IMR-90 (cell line): ENCODE measurements around the gene SUPV3L1. TPM values are rescaled to one million over a fixed set of nuclear protein-coding genes. Genes with fewer than 3 reads are reported as not detected.

Experiments used
- ATAC-seq: fragments of 200-7000 bp; cut with Tn5 transposase; 2 replicates; pipeline ENCODE4 v1.9.1; 2020; ENCODE audit warnings: low read depth, mild to moderate bottlenecking, moderate library complexity
- BruUV-seq: library from RNA; stranded (reverse); fragments of 400-500 nt; replicated peaks from 2 replicates; lab custom pipeline; 2021; lab: Mats Ljungman, UMichigan
- CTCF ChIA-PET: fragments of 300-600 bp; formaldehyde crosslinking; extraction: SDS; loops from one replicate; lab custom pipeline; 2021; ENCODE audit warnings: antibody characterized with exemption; lab: Yijun Ruan, JAX
- POLR2A ChIA-PET: fragments of 300-600 bp; sonication (Branson Sonifier 250); formaldehyde crosslinking; loops from one replicate; lab custom pipeline; 2022; ENCODE audit warnings: antibody characterized with exemption; ENCODE audit not compliant: unreplicated experiment; lab: Charles Lee
- DNase-seq: peaks from one replicate; pipeline ENCODE4 v3.0.0; 2013
- H2AFZ ChIP-seq: replicated peaks from 2 replicates; pipeline ENCODE3; 2013; ENCODE audit warnings: low read length, mild to moderate bottlenecking; ENCODE audit not compliant: poor library complexity
- H2AK5ac ChIP-seq: 2 replicates; pipeline ENCODE4 v1.6.1; 2013; ENCODE audit warnings: low read depth, low read length, inconsistent platforms
- H2AK9ac ChIP-seq: replicated peaks from 2 replicates; pipeline ENCODE3; 2013; ENCODE audit warnings: mild to moderate bottlenecking, low read depth, low read length, moderate library complexity; ENCODE audit not compliant: poor library complexity
- H2BK120ac ChIP-seq: 2 replicates; pipeline ENCODE4 v1.6.1; 2013; ENCODE audit warnings: low read depth, low read length, inconsistent platforms
- H2BK15ac ChIP-seq: 3 replicates; pipeline ENCODE4 v1.6.1; 2013; ENCODE audit warnings: low read depth, low read length, inconsistent platforms
- H2BK20ac ChIP-seq: 2 replicates; pipeline ENCODE4 v1.6.1; 2013; ENCODE audit warnings: low read depth, mild to moderate bottlenecking, inconsistent platforms, low read length, moderate library complexity
- H2BK5ac ChIP-seq: 2 replicates; pipeline ENCODE4 v1.6.1; 2013; ENCODE audit warnings: mild to moderate bottlenecking, low read depth, low read length, inconsistent platforms; ENCODE audit not compliant: poor library complexity, severe bottlenecking
- H3K14ac ChIP-seq: replicated peaks from 2 replicates; pipeline ENCODE4 v1.6.1; 2013; ENCODE audit warnings: low read depth, low read length, inconsistent platforms
- H3K18ac ChIP-seq: 2 replicates; pipeline ENCODE4 v1.6.1; 2013; ENCODE audit warnings: low read depth, low read length, control low read depth
- H3K23ac ChIP-seq: 2 replicates; pipeline ENCODE4 v1.6.1; 2013; ENCODE audit warnings: low read depth, low read length, inconsistent platforms
- H3K27ac ChIP-seq: 2 replicates; pipeline ENCODE4 v1.5.1; 2013; ENCODE audit warnings: mild to moderate bottlenecking, control low read depth, low read length; ENCODE audit not compliant: insufficient read depth
- H3K27me3 ChIP-seq: 2 replicates; pipeline ENCODE4 v1.6.1; 2013; ENCODE audit warnings: low read length; ENCODE audit not compliant: control insufficient read depth, insufficient read depth
- H3K36me3 ChIP-seq: 2 replicates; pipeline ENCODE4 v1.6.1; 2013; ENCODE audit warnings: low read length, mixed read lengths; ENCODE audit not compliant: control insufficient read depth, insufficient read depth
- H3K4ac ChIP-seq: 2 replicates; pipeline ENCODE4 v1.6.1; 2013; ENCODE audit warnings: low read depth, low read length, inconsistent platforms
- H3K4me1 ChIP-seq: 2 replicates; pipeline ENCODE4 v1.6.1; 2013; ENCODE audit warnings: low read length, mixed read lengths; ENCODE audit not compliant: control insufficient read depth, insufficient read depth
- H3K4me2 ChIP-seq: 2 replicates; pipeline ENCODE4 v1.6.1; 2013; ENCODE audit warnings: low read depth, mild to moderate bottlenecking, control low read depth, low read length, moderate library complexity
- H3K4me3 ChIP-seq: 2 replicates; pipeline ENCODE4 v1.5.1; 2013; ENCODE audit warnings: low read depth, mild to moderate bottlenecking, control low read depth, low read length, moderate library complexity; ENCODE audit not compliant: insufficient read depth
- H3K56ac ChIP-seq: 2 replicates; pipeline ENCODE4 v1.6.1; 2013; ENCODE audit warnings: low read length, inconsistent platforms; ENCODE audit not compliant: insufficient read depth; ENCODE audit errors: extremely low read depth
- H3K79me1 ChIP-seq, 2 experiments: 2 replicates each; pipeline ENCODE4 v1.6.1; 2013; ENCODE audit warnings: low read length in 2 of 2, inconsistent platforms in 1 of 2, low read depth in 1 of 2
- H3K9ac ChIP-seq: 2 replicates; pipeline ENCODE4 v1.6.1; 2013; ENCODE audit warnings: low read depth, low read length, control low read depth
- H3K9me1 ChIP-seq: 2 replicates; pipeline ENCODE4 v1.6.1; 2013; ENCODE audit warnings: low read length, inconsistent platforms; ENCODE audit not compliant: insufficient read depth
- H3K9me3 ChIP-seq: 2 replicates; pipeline ENCODE4 v1.6.1; 2013; ENCODE audit warnings: low read length; ENCODE audit not compliant: control insufficient read depth, insufficient read depth
- H4K20me1 ChIP-seq: 2 replicates; pipeline ENCODE4 v1.6.1; 2013; ENCODE audit warnings: low read length, inconsistent platforms; ENCODE audit not compliant: insufficient read depth
- H4K5ac ChIP-seq: 2 replicates; pipeline ENCODE4 v1.6.1; 2013; ENCODE audit warnings: mild to moderate bottlenecking, low read depth, low read length, control low read depth
- H4K8ac ChIP-seq, 2 experiments: 2 replicates each; pipeline ENCODE4 v1.6.1; 2013; ENCODE audit warnings: low read depth in 2 of 2, low read length in 2 of 2, control low read depth in 1 of 2, inconsistent platforms in 1 of 2
- H4K91ac ChIP-seq: 2 replicates; pipeline ENCODE4 v1.6.1; 2013; ENCODE audit warnings: low read depth, low read length, inconsistent platforms; ENCODE audit not compliant: insufficient read depth
- CHD1 ChIP-seq: IDR thresholded peaks from 2 replicates; pipeline ENCODE4 v1.6.1; 2012; ENCODE audit warnings: low read depth, low read length, improper control_type of control experiment
- FOS ChIP-seq: fragments of 150-350 bp; IDR thresholded peaks from 2 replicates; pipeline ENCODE4 v1.6.1; 2016; ENCODE audit warnings: low read depth, low read length
- WGBS, 2 experiments: methylation state at CpG; one replicate each; pipeline versions ENCODE4 v1.1.5 to v1.1.7; 2013; ENCODE audit warnings: missing lambda C conversion rate in 2 of 2; ENCODE audit not compliant: insufficient read length in 1 of 2; ENCODE audit errors: extremely low coverage in 2 of 2; 5-methylcytosine and 5-hydroxymethylcytosine counted together
- dilution Hi-C: fragments of 300-500 bp; cut with HindIII; formaldehyde crosslinking; loops from one replicate; pipeline ENCODE4 v1.14.3; 2018; ENCODE audit warnings: low sequenced_read_pairs; ENCODE audit not compliant: unreplicated experiment
- in situ Hi-C: fragments of 300-500 bp; cut with MboI; formaldehyde crosslinking; loops from 3 replicates; pipeline ENCODE4 v1.14.3; 2019; ENCODE audit warnings: low sequenced_read_pairs, inconsistent platforms, mixed read lengths
- intact Hi-C: fragments of 100-400 bp; cut with micrococcal nuclease; formaldehyde crosslinking; loops from 2 replicates; pipeline ENCODE4 v1.10.0; 2022
- polyA plus RNA-seq, 3 experiments: library from polyadenylated mRNA; depleted of rRNA; stranded (reverse); fragments of >200 nt; gene quantifications; 2 replicates each; pipeline ENCODE4 v1.2.3, GENCODE V29; 2012; ENCODE audit warnings: low replicate concordance in 1 of 3
- total RNA-seq: library from RNA; depleted of rRNA; stranded (reverse); fragments of >200 nt; gene quantifications from 2 replicates; pipeline ENCODE4 v1.2.3, GENCODE V29; 2012

SUPV3L1 gene
- total and polyA plus RNA-seq, 2 of the 4 experiments (the other 2 are of a cell fraction) = 24.4 to 26.5 TPM

GRCh38 chr10:69142983-69143382 lies 37.1 kb upstream of the SUPV3L1 start:
- BruUV-seq = no TSS peak
- CTCF ChIA-PET = interaction anchor here (0.8 kb wide), 1 partner anchor 18 kb away, joined by 3 read pairs; no protein-coding TSS in a partner anchor

More at GRCh38 chr10:69142983-69143382, 37.1 kb upstream of the SUPV3L1 start:
- H2AK5ac ChIP-seq = no peak overlapping the region
- no CpG with 5 or more reads among the region's 3 CpGs for WGBS, 2 experiments
- H4K91ac ChIP-seq = no peak overlapping the region
- no peak overlapping the region for H2BK15ac ChIP-seq
- intact Hi-C loops = no loop called here
- no peak overlapping the region for H2AK9ac ChIP-seq
- H3K23ac ChIP-seq = no peak overlapping the region
- H2BK20ac ChIP-seq = no peak overlapping the region
- peaks cover 30 to 60% of the 10 kb centered on the region in 2 experiments for H3K79me1 ChIP-seq
- no peaks in the 10 kb centered on the region for H3K27me3 ChIP-seq
- H3K36me3 ChIP-seq = peaks cover 1% of the 10 kb centered on the region; the same call in 1 of the 2 replicates
- H3K9ac ChIP-seq = no peak overlapping the region
- POLR2A ChIA-PET = interaction anchor here (0.7 kb wide), 1 partner anchor 31 kb away, joined by 3 read pairs; no protein-coding TSS in a partner anchor
- no peak overlapping the region for H2BK120ac ChIP-seq
- peaks cover 7% of the 10 kb centered on the region; the same call in 1 of the 2 replicates for H3K9me1 ChIP-seq
- H3K4me3 ChIP-seq = no peak overlapping the region
- H2BK5ac ChIP-seq = no peak overlapping the region
- DNase-seq (no peak), ATAC-seq (no peak)
- no peak overlapping the region for H3K4me2 ChIP-seq
- no peak overlapping the region for H2AFZ ChIP-seq
- no peaks in the 10 kb centered on the region for H3K4me1 ChIP-seq
- no peak overlapping the region for H3K27ac ChIP-seq
- H4K5ac ChIP-seq = no peak overlapping the region
- in situ Hi-C loops = no loop called here
- dilution Hi-C loops = no loop called here
- no peak overlapping the region for H3K4ac ChIP-seq
- 0 out of 2 replicates have a peak overlapping the region, but pooled peaks have one; percentile 32 for H3K14ac ChIP-seq
- H3K18ac ChIP-seq = no peak overlapping the region
- H4K8ac ChIP-seq = no peak overlapping the region
- no peak overlapping the region for H3K56ac ChIP-seq
- no peak for TF ChIP-seq CHD1
- TF ChIP-seq FOS = no peak
- no peaks in the 10 kb centered on the region for H3K9me3 ChIP-seq
- H4K20me1 ChIP-seq = peaks cover 20% of the 10 kb centered on the region; the same call in 1 of the 2 replicates
